NCI-H1930 (cell line): ENCODE results near the gene FAM107B.

Experiments
- DNase-seq, 2 experiments: peaks; one replicate each; lab custom pipeline; 2025; lab: John Stamatoyannopoulos, UW

Gene FAM107B

DNA sequence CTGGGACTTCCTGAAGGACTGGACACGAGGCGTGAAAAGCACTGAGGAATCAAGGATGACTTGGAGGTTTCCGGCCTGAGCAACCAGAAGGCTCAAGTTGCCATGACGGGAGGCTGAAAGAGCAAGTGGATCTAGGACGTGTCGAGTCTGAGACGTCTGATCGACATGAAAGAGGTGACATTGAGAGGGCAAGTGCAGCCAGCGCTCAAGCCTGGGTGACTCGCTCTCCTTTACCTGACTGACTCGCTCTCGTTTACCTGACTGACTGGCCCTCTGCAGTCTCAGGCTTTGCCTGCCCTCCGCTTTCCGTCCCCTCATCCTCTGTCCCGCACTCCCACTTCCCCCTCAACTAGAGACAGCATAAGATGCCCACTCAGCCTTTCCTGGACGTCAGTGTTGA lies 241.4 kb downstream of the FAM107B start:
- DNase-seq = no peak

DNA sequence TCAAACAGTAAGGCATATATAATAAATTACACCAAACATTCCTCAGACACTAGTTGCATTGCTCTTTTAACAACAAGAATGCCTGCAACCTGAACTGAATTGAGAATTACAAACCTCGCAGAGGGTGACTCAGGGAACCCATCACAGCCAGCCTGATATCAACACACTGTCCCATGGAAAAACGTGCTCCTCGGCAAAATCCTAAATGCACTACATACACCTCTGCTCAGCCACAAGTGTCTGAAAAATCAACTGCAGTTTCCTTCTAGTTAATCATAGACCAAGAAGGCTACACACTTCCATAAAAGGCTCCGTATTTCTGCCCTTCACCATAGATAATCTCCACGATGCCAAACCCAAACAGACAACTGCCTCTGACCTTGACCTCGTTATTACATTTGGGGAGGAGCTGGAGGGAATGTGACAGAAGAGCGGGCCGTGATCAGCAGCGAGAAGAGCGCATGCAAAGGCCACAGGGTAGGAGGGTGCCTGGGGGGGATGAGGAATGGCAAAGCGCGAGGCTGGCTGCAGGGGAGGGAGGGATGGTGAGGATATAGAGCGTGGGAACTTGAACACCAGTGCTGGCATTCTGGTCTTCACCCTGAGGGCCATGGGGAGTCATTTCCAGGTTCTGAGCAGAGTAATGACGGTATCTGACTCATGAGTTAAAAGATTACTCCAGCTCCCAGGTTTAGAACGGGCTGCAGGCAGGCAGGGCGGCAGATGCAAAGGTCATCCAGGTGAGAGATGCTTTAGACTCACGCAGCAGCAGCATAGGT lies 242.0 kb downstream of the FAM107B start:
- no peak for DNase-seq

GRCh38 chr10:14531974-14532373 lies 242.7 kb downstream of the FAM107B start:
- no peak for DNase-seq

GRCh38 chr10:14530465-14530864 lies 244.2 kb downstream of the FAM107B start:
- DNase-seq = no peak

DNA sequence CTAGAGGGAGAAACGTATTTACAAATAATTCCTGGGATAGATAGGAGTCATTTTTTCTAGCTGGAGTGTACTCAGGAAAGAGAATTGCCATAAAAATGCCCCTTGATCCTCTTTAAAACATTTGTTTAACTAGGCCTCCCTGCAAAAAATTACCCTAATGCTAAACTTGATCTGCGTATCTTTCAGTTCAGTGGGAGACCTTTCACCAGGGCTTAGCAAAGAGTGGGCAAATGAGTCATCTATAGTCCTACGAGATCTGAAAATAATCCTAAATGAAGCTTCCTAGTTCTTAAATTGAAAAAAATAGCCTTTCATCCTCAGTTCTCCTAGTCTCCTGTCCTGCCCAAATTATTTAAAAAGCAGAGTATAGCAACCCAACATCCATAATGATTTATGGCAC lies 245.3 kb downstream of the FAM107B start:
- no peak for DNase-seq

- no peak for DNase-seq
Observed at GRCh38 chr10:14528450-14528849, 246.2 kb downstream of the FAM107B start.

DNA sequence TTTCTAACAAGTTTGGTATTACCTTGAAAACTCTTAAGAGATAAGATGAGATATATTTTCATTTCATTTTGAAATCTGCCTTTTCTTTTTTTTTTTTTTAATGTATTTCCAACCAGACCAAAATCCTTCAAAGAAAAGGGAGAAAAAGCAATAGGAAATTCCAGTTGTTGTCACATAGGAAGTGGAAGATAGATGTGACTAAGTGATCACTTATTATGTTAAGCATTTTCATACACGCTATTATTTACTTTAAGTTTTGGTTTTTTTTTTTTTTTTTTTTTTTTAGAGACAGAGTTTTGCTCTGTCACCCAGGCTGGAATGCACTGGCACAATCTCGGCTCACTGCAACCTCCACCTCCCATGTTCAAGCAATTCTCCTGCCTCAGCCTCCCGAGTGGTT lies 246.8 kb downstream of the FAM107B start:
- DNase-seq = no peak

DNA sequence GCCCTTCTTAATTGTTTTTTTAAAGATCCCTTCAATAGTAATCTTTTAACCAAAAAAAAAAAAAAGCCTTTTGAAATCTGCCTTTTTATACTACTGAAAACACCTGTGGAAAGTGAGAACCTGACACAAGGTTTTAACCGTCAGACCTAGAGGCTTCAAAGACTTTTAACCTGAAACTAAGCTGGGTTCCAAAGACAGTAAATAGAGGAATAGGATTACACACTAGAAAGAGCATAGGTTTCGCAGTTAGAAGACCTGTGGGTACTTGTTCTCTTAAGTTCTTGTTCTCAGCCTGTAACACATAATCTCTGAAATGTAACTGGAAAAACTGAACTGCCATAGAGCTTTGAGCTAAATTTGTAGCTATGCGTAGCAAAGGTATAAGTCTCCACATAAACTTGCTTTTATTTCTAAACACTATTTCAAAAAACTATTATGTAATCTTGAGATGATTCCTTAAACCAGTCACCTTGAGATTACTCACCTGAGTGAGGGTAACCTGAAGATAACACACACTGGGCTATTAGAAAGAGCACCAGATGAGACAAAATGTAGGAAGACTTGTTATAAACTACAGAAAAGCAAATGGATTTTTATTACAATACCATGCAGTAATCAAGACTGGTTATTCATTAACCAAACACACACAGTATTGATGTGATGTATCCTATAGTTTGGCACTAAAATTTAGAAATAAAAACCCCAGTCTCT lies 247.4 kb downstream of the FAM107B start:
- no peak for DNase-seq

- no peak for DNase-seq
Observed at GRCh38 chr10:14526326-14526725, 248.4 kb downstream of the FAM107B start.

DNA sequence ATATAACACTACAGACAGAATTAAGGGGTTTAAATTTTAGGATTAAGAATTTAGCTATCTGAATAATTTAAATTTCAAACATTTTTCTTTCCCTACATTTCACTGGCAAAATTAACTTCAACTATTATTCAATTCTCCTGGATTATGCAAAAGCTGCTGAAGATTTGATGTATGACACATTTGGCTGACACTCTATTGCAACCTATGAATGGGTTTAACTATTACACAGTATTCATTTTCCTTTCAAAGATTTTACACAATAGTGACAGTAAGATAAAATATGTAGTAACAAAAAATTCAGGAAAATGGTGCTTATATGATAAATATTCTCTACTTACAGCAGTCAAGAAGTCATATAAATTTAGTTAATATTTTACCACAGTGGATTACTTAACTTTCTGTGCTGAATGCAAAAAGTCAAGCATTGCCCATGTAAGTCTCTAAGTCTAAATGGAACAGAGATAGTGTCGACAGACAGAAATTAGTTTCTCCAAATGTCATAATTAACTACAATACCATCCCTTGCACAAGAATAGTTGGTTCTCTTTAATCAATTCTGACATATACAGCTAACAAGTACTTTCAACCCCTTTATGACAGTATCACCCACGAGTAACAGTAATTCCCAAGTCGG lies 249.9 kb downstream of the FAM107B start:
- no peak for DNase-seq

DNA sequence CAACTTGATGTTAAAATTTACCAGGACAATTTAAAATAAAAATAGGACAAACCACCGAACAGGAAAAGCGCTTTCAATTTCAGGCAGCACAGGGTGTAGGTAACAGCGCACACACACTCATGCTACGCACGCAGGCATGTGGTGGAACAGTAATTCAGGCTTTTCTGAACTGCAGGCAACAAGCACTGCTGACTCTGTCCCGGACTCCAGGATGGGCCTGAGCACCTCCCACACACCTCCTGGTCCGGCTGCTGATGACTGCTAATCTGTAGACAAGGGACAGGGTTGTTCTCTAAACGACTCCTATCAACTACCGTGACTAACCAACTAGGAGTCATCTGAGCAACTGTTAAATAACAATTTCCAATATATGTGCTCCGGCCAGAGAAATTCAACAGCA lies 251.4 kb downstream of the FAM107B start:
- DNase-seq = no peak

GRCh38 chr10:14519785-14520184 lies 254.9 kb downstream of the FAM107B start:
- DNase-seq = no peak

- DNase-seq = no peak
Observed at GRCh38 chr10:14518149-14518548, 256.5 kb downstream of the FAM107B start.

DNA sequence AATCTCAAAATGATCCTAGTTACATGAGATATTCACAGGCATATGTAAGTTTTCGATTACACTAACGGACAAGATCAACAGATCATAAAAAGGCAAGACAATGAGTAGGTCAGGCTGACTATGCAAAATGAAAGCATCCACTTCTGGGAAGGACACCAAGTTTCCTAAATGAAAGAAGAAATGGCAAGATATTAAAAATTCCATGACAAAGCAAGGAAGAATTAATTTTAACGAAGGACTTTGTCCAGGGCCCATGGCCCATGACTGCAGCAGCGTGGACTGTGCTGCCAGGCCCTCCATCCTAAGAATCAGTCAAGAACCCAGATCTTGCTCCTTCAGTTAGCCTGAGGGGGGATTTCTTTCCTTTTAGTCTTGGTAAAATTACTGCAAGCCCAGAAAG lies 261.6 kb downstream of the FAM107B start:
- DNase-seq = no peak

GRCh38 chr10:14510346-14510745 lies 264.4 kb downstream of the FAM107B start:
- no peak for DNase-seq

DNA sequence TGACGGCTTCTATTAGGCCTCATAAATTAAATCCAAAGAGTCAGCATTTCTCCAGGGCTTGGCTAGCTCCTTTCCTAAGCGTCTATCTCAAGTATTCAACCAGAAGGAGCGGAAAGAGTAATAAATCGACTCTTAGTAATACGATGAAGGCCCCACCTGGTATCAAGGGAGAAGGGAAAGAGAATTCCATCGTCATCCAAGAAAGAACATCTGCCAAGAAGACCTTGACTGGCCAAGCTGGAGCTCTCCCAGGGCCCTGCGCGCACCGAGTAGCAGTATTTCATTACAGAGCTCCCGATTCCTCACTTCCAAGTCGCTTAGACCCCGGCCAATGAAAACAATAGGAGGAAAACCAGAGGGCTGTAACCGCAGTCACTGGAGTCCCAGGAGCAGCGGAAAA lies 266.0 kb downstream of the FAM107B start:
- DNase-seq = no peak

DNA sequence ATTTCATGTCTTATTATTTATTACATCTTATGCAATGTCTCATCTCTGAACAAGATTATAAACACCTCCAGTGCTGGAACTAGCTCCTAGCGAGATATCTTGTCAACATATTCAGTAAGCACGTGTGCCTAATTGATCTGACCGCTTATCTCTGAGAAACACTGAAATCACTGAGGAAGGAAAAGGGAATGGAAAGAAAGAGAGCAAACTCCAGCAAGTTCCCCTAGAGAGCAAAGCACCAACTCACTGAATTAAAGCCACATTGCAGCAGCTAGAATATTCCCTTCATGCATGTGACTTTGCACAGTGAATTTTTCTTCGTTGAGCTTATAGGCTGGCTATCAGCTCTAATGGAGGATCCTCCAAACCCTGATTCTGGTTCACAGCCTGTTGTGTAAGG lies 266.9 kb downstream of the FAM107B start:
- DNase-seq = no peak

DNA sequence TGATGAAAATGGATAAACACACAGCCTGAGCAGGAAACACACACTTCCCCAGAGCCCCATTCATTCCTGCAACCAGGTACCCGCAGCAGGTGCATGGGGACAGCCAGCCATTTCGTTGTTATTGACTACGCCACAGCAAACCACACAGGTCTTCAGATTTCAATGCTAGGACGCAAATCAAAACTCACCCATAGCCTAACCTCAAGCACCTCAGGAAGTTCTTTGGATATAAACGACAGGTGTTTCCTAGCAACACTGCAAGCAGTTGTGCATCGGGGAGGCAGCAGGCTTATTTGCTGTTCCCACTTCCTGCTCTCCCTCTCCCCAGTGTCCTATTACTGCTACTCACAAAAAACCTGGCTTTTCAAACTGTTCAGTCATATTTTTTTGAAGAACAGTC lies 267.5 kb downstream of the FAM107B start:
- no peak for DNase-seq

DNA sequence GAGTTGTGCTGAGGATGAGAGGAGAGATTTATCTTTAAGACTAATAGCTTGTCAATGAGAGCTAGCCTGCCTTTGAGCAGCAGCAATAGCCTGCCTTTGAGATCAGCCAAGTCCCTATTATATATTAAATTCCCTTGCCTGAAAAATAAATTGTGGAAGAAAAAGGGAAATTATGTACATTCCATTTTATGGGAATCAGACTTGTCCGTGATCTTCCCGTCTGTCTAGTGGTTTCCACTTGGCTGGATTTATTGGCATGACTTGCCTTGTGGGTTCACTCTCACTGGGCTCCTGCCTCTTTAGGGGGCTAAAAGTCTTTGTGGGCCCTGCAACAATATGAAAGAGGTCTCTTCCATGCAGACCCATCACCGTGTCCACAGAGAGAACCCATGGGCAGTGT lies 272.3 kb downstream of the FAM107B start:
- no peak for DNase-seq

- DNase-seq = no peak
Observed at GRCh38 chr10:14500172-14500765, 274.4 kb downstream of the FAM107B start.

- DNase-seq = no peak
Observed at GRCh38 chr10:14499601-14499904, 275.1 kb downstream of the FAM107B start.

DNA sequence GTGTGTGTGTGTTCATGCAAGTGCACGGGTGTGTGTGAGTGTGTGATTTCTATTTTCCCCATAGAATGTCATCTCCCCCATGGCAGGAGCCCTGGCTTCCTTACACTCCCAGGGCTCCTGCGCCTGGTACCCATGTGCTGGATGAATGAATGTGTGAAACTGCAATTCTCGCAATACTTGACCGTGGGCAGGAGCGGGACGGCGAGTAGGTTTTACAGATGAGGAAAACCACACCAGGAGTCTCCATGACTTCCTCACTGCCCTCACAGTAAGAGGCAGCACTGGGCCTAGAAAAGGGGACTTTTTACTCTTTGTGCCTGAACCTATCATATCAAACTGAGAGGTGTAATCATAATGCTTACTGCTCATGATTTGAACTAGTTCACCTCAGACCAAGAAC lies 276.4 kb downstream of the FAM107B start:
- no peak for DNase-seq

DNA sequence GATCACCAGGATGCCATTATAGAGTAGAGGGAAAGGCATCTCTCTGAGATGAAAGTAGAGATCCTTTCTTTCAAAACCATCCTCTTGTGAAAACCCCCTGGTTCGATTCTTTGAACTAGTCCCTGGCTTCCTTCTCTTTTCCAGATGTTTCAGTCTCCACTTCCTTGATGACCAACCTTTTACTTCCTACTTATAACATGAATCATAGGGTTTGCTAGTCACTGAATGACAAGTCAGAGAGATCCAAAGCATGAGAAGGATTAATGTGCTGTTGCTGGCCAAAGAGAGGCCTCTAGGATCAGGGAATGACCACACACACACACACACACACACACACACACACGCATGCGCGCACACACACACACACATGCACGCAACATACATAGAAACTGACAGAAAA lies 282.9 kb downstream of the FAM107B start:
- DNase-seq = no peak
